ENCODE results near the gene CDC42. TPM values are rescaled to one million over a fixed set of nuclear protein-coding genes. Genes with fewer than 3 reads are reported as not detected.

CDC42 gene
- total and polyA plus RNA-seq, 9 of the 15 experiments (the other 6 are each of a cell fraction or from before 2014, with no cell fraction given), result 186 to 398 (median 325) TPM

DNA sequence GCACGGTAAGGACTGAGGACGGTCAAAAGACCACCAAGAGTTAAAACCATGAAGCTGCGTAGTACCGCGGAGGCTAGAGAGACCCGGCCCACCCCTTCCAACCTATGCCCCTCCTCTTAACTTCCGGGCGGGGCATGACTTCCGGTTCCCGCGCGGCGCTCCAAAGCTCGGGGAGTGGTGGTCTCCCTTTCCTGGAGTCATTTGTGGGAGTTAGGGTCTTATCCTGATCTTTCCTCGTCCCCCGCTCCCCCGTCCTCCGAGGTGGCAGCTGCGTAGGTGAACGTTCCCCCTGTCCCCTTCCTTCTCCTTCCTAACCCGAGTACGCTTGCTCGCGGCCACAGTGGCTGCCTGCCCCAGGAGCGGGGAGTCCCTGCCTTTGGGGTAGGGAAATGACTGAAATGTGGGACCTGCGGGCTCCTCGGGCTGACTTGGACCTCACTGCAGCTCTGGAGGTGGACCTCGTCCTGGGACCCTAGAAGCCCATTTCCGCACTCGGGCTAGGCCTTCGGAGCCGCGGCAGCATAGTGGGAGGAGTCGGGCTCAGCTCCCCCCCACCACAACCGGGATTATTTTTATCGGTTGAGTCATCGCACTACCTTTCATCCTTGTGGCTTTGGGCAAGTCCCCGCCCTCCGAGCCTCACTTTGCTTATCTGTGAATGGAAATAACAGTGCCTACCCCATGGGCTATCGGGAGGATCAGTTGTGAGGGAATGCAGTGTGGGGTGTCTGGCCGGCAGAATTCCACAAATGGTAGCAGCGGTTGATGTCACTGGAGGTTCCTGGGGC is 26.9 kb upstream of the CDC42 start (continued):
- TF ChIP-seq, protein P1, sequence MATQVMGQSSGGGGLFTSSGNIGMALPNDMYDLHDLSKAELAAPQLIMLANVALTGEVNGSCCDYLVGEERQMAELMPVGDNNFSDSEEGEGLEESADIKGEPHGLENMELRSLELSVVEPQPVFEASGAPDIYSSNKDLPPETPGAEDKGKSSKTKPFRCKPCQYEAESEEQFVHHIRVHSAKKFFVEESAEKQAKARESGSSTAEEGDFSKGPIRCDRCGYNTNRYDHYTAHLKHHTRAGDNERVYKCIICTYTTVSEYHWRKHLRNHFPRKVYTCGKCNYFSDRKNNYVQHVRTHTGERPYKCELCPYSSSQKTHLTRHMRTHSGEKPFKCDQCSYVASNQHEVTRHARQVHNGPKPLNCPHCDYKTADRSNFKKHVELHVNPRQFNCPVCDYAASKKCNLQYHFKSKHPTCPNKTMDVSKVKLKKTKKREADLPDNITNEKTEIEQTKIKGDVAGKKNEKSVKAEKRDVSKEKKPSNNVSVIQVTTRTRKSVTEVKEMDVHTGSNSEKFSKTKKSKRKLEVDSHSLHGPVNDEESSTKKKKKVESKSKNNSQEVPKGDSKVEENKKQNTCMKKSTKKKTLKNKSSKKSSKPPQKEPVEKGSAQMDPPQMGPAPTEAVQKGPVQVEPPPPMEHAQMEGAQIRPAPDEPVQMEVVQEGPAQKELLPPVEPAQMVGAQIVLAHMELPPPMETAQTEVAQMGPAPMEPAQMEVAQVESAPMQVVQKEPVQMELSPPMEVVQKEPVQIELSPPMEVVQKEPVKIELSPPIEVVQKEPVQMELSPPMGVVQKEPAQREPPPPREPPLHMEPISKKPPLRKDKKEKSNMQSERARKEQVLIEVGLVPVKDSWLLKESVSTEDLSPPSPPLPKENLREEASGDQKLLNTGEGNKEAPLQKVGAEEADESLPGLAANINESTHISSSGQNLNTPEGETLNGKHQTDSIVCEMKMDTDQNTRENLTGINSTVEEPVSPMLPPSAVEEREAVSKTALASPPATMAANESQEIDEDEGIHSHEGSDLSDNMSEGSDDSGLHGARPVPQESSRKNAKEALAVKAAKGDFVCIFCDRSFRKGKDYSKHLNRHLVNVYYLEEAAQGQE (IDR thresholded peaks at IDR 0.05; ENCODE audit: borderline replicate concordance), result no peak
- TF ChIP-seq, protein P1 (CRISPR knock-in tag; IDR thresholded peaks at IDR 0.05; ENCODE audit: low read depth), result peak; percentile 81
- TF ChIP-seq HDAC2 (IDR thresholded peaks at IDR 0.05) (0 out of 2 replicates have a peak, but pooled peaks have one; percentile 93), BRD4 (IDR thresholded peaks at IDR 0.05) (peak; percentile 93), MED1 (CRISPR knock-in tag; IDR thresholded peaks at IDR 0.05; ENCODE audit: borderline replicate concordance) (no peak), TBL1XR1 (IDR thresholded peaks at IDR 0.05; ENCODE audit: low read length in 2 of 2) (peak; percentile 85 to 90), ZNF316 (IDR thresholded peaks at IDR 0.05) (peak; percentile 27; the same call in 1 of the 2 replicates), SIN3B (IDR thresholded peaks at IDR 0.05; ENCODE audit: low read depth) (peak; percentile 77; the same call in 1 of the 2 replicates), GTF2E2 (tag; IDR thresholded peaks at IDR 0.05) (peak; percentile 97), ZSCAN29 (IDR thresholded peaks at IDR 0.05) (no peak), ZNF75A (CRISPR knock-in tag; IDR thresholded peaks at IDR 0.05) (no peak), ATF7 (IDR thresholded peaks at IDR 0.05) (peak; percentile 89), ARID1B (IDR thresholded peaks at IDR 0.05) (peak; percentile 90)
- TF ChIP-seq, protein P2, sequence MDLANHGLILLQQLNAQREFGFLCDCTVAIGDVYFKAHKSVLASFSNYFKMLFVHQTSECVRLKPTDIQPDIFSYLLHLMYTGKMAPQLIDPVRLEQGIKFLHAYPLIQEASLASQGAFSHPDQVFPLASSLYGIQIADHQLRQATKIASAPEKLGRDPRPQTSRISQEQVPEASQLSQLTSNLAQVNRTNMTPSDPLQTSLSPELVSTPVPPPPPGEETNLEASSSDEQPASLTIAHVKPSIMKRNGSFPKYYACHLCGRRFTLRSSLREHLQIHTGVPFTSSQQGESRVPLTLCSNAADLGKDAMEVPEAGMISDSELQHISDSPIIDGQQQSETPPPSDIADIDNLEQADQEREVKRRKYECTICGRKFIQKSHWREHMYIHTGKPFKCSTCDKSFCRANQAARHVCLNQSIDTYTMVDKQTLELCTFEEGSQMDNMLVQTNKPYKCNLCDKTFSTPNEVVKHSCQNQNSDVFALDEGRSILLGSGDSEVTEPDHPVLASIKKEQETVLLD (IDR thresholded peaks at IDR 0.05), result peak; percentile 84; the same call in 1 of the 2 replicates
- TF ChIP-seq, protein P3, sequence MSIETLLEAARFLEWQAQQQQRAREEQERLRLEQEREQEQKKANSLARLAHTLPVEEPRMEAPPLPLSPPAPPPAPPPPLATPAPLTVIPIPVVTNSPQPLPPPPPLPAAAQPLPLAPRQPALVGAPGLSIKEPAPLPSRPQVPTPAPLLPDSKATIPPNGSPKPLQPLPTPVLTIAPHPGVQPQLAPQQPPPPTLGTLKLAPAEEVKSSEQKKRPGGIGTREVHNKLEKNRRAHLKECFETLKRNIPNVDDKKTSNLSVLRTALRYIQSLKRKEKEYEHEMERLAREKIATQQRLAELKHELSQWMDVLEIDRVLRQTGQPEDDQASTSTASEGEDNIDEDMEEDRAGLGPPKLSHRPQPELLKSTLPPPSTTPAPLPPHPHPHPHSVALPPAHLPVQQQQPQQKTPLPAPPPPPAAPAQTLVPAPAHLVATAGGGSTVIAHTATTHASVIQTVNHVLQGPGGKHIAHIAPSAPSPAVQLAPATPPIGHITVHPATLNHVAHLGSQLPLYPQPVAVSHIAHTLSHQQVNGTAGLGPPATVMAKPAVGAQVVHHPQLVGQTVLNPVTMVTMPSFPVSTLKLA (conservative IDR thresholded peaks at IDR 0.05), result peak; percentile 62 to 71; a peak in 3 of 4 replicates
- TF ChIP-seq, protein P4, sequence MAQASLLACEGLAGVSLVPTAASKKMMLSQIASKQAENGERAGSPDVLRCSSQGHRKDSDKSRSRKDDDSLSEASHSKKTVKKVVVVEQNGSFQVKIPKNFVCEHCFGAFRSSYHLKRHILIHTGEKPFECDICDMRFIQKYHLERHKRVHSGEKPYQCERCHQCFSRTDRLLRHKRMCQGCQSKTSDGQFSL (CRISPR knock-in tag; IDR thresholded peaks at IDR 0.05), result peak; percentile 91
- TF ChIP-seq, protein P4 (tag; IDR thresholded peaks at IDR 0.05), result peak in 1 of 2 experiments; percentile 96; a peak in 2 of 4 replicates
